HepG2 (cell line): ENCODE measurements around the gene GPX7. TPM values are rescaled to one million over a fixed set of nuclear protein-coding genes. Genes with fewer than 3 reads are reported as not detected.

Experiments
- NFAT5 ChIP-seq: sonication (generic); formaldehyde crosslinking; IDR thresholded peaks from 2 replicates; pipeline ENCODE4 v1.4.0; 2020; ENCODE audit warnings: missing genetic modification reagents
- SP2 ChIP-seq: sonication (generic); formaldehyde crosslinking; IDR thresholded peaks from 2 replicates; pipeline ENCODE4 v1.5.1; 2020; ENCODE audit warnings: mild to moderate bottlenecking, missing genetic modification reagents
- ZFP36L2 ChIP-seq: sonication (generic); formaldehyde crosslinking; IDR thresholded peaks from 2 replicates; pipeline ENCODE4 v1.4.0; 2020; ENCODE audit warnings: missing genetic modification reagents
- ZNF512 ChIP-seq: sonication (generic); formaldehyde crosslinking; IDR thresholded peaks from 2 replicates; pipeline ENCODE4 v1.4.0; 2020; ENCODE audit warnings: mild to moderate bottlenecking, missing genetic modification reagents
- ZNF609 ChIP-seq: sonication (generic); formaldehyde crosslinking; IDR thresholded peaks from 2 replicates; pipeline ENCODE4 v1.4.0; 2020; ENCODE audit warnings: mild to moderate bottlenecking, missing genetic modification reagents, borderline replicate concordance
- ZNF740 ChIP-seq: sonication (generic); formaldehyde crosslinking; IDR thresholded peaks from 2 replicates; pipeline ENCODE4 v1.4.0; 2020; ENCODE audit warnings: missing genetic modification reagents
- ZNF879 ChIP-seq: sonication (generic); formaldehyde crosslinking; IDR thresholded peaks from 2 replicates; pipeline ENCODE4 v1.8.1; 2023; ENCODE audit warnings: missing genetic modification reagents
- polyA plus RNA-seq, 8 experiments: library from polyadenylated mRNA; depleted of rRNA in 3 of 8; stranded (reverse) in 7 of 8; unstranded in 1 of 8; fragments of >200 nt; fragmentation: Illumina TruSeq in 4 of 8; extraction: Trizol in 4 of 8; gene quantifications; 2 replicates each; pipeline versions ENCODE4 v1.2.1 to v1.2.3, GENCODE V29; 2011 to 2016; ENCODE audit warnings: low read depth in 4 of 8, missing spikeins in 1 of 8, mixed read lengths in 1 of 8; ENCODE audit not compliant: insufficient read depth in 1 of 8
- total RNA-seq, 5 experiments: library from RNA; depleted of rRNA; stranded (reverse); fragments of >200 nt; fragmentation: Illumina TruSeq; extraction: Trizol; gene quantifications; 2 replicates each; pipeline ENCODE4 v1.2.3, GENCODE V29; 2016; ENCODE audit warnings: low read depth in 1 of 5

Gene GPX7
- total and polyA plus RNA-seq, 2 of the 13 experiments (the other 11 are each of a cell fraction or from before 2014, with no cell fraction given): 14.1 to 16.2 TPM

- TF ChIP-seq NFAT5 (CRISPR knock-in tag) (peak; percentile 91), SP2 (CRISPR knock-in tag) (no peak), ZNF512 (CRISPR knock-in tag) (no peak), ZNF609 (peak; percentile 57; the same call in 1 of the 2 replicates), ZNF740 (0 out of 2 replicates have a peak, but pooled peaks have one; percentile 39), ZFP36L2 (CRISPR knock-in tag) (no peak), ZNF879 (0 out of 2 replicates have a peak, but pooled peaks have one; percentile 57)
Measured at GRCh38 chr1:52553362-52554266, 48.6 kb upstream of the GPX7 start (continued).
